ENCODE results near the gene KRTAP6-3. TPM values are rescaled to one million over a fixed set of nuclear protein-coding genes. Genes with fewer than 3 reads are reported as not detected.

The KRTAP6-3 gene
- total RNA-seq, 1 experiment from 2014 or later, result not detected

DNA sequence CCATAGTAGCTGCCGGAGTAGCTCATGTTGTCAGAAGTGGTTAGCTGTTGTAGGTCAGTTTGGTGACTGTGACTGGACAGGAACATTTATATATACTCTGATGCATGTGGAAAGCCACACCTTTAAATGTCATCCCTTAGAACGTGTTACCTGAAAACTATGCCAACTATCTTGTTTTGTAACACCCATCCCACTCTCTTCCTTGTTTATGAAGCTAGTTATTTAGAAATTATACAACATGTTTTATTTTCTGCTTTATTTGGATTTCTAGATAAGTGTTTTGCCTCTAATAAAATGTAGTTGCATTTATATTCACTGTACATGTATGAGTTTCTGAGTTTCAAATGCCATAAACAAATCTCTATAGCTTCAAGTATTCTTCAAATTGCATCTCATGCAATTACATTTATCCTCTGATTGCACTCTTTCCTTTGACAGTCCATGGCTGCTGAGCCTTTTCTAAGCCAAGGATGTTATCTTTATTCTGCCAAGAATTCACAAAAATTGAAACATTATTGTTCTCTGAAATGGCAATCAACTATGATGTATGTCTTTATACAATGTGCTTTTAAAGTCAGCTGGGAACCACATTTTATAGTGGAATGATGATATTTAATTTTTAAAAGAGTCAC, 30.9 kb upstream of the KRTAP6-3 start, which contains the start of gene KRTAP19-7 (continued):
- TF ChIP-seq, protein P1, sequence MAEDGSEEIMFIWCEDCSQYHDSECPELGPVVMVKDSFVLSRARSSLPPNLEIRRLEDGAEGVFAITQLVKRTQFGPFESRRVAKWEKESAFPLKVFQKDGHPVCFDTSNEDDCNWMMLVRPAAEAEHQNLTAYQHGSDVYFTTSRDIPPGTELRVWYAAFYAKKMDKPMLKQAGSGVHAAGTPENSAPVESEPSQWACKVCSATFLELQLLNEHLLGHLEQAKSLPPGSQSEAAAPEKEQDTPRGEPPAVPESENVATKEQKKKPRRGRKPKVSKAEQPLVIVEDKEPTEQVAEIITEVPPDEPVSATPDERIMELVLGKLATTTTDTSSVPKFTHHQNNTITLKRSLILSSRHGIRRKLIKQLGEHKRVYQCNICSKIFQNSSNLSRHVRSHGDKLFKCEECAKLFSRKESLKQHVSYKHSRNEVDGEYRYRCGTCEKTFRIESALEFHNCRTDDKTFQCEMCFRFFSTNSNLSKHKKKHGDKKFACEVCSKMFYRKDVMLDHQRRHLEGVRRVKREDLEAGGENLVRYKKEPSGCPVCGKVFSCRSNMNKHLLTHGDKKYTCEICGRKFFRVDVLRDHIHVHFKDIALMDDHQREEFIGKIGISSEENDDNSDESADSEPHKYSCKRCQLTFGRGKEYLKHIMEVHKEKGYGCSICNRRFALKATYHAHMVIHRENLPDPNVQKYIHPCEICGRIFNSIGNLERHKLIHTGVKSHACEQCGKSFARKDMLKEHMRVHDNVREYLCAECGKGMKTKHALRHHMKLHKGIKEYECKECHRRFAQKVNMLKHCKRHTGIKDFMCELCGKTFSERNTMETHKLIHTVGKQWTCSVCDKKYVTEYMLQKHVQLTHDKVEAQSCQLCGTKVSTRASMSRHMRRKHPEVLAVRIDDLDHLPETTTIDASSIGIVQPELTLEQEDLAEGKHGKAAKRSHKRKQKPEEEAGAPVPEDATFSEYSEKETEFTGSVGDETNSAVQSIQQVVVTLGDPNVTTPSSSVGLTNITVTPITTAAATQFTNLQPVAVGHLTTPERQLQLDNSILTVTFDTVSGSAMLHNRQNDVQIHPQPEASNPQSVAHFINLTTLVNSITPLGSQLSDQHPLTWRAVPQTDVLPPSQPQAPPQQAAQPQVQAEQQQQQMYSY (CRISPR knock-in tag; IDR thresholded peaks at IDR 0.05), result no peak
- no peak for TF ChIP-seq RORB (CRISPR knock-in tag; IDR thresholded peaks at IDR 0.05)
- TF ChIP-seq, protein P2, sequence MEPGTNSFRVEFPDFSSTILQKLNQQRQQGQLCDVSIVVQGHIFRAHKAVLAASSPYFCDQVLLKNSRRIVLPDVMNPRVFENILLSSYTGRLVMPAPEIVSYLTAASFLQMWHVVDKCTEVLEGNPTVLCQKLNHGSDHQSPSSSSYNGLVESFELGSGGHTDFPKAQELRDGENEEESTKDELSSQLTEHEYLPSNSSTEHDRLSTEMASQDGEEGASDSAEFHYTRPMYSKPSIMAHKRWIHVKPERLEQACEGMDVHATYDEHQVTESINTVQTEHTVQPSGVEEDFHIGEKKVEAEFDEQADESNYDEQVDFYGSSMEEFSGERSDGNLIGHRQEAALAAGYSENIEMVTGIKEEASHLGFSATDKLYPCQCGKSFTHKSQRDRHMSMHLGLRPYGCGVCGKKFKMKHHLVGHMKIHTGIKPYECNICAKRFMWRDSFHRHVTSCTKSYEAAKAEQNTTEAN (CRISPR knock-in tag; IDR thresholded peaks at IDR 0.05), result no peak

DNA sequence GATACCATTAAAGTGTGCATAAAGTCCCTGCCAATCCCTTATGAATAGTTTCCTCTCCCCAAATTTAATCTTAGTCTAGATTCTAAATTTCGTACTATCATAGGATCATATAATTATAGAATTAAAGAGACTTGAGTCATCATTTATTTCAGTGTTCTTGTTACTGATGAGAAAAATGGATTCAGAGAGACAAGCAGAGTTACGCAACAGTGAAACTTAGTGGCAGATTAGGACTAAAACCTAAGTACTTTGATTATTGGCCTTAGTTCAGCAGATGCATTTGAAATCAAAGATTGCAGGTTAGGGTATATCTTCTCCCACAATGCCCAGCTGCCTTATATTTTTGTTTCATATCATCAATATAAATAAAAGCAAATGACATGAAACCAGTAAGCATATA, 30.3 kb upstream of the KRTAP6-3 start:
- POLR2A ChIA-PET, result no interaction called here
- no peak overlapping the region for H3K4me3 Mint-ChIP-seq
- H3K27ac Mint-ChIP-seq, result no peak overlapping the region
- peaks cover 12% of the 10 kb centered on the region for H3K9me3 Mint-ChIP-seq
- CTCF ChIA-PET, result no interaction called here
- DNase-seq (ENCODE audit: low spot score) (no peak), ATAC-seq (no peak)
- TF ChIP-seq ZNF416 (CRISPR knock-in tag; IDR thresholded peaks at IDR 0.05), result no peak
- TF ChIP-seq, protein P3, sequence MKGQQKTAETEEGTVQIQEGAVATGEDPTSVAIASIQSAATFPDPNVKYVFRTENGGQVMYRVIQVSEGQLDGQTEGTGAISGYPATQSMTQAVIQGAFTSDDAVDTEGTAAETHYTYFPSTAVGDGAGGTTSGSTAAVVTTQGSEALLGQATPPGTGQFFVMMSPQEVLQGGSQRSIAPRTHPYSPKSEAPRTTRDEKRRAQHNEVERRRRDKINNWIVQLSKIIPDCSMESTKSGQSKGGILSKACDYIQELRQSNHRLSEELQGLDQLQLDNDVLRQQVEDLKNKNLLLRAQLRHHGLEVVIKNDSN (CRISPR knock-in tag; IDR thresholded peaks at IDR 0.05), result no peak
- TF ChIP-seq HMGA2 (CRISPR knock-in tag; IDR thresholded peaks at IDR 0.05), result no peak
- no peaks in the 10 kb centered on the region for H3K27me3 Mint-ChIP-seq (ENCODE audit: low read depth)
- H3K4me1 Mint-ChIP-seq, result no peaks in the 10 kb centered on the region
- no peaks in the 10 kb centered on the region for H3K36me3 Mint-ChIP-seq

DNA sequence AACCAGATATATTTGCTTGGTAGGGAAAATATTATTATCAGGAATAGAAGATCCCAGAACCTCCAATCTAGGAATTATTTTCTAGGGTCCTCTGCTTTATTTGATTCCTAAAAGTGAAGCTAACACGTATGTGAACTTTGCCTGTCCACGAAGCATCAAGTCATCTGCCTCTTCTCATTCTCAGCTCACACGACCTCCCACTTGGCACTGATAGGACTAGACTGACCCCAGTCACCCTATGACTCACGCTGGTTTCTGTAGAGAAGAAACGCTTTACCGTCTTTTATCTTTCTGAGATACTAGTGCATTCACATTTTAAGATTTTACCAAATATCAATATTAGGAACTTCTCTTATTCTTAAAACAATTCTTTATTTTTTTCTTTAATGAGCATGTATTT, 29.2 kb upstream of the KRTAP6-3 start:
- no peaks in the 10 kb centered on the region for H3K36me3 Mint-ChIP-seq
- TF ChIP-seq GRHL2 (CRISPR knock-in tag; IDR thresholded peaks at IDR 0.05; ENCODE audit: insufficient replicate concordance, severe bottlenecking) (no peak), RORB (CRISPR knock-in tag; IDR thresholded peaks at IDR 0.05) (no peak), NFYB (CRISPR knock-in tag; conservative IDR thresholded peaks at IDR 0.05; ENCODE audit: low read depth) (no peak), ETV6 (CRISPR knock-in tag; IDR thresholded peaks at IDR 0.05) (no peak), ZNF138 (CRISPR knock-in tag; conservative IDR thresholded peaks at IDR 0.05) (no peak)
- no peak overlapping the region for H3K4me3 Mint-ChIP-seq
- no peaks in the 10 kb centered on the region for H3K27me3 Mint-ChIP-seq (ENCODE audit: low read depth)
- H3K4me1 Mint-ChIP-seq, result no peaks in the 10 kb centered on the region
- H3K27ac Mint-ChIP-seq, result no peak overlapping the region
- ATAC-seq, result no peak
- DNase-seq (ENCODE audit: low spot score), result no peak
- H3K9me3 Mint-ChIP-seq, result peaks cover 12% of the 10 kb centered on the region
- CTCF ChIA-PET, result no interaction called here
- POLR2A ChIA-PET, result no interaction called here

DNA sequence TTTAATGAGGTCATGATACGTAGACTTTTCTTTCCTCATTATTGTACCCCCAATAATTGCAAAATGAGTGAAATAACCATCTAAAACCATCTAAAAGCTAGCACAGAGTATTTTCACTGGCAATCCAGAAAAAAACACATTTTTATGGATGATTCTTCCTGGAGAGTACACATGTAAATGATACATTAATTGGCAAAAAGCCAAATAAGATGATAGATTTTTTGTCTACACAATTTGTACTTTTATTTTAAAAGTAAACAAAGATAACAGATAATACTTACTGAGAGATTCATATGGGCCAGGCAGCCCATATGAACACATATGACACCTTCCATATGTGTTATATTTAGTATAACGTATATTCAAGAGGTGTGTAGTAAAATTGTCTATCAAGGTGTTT, 28.6 kb upstream of the KRTAP6-3 start:
- Mint-ChIP-seq H3K27ac (no peak overlapping the region), H3K27me3 (ENCODE audit: low read depth) (no peaks in the 10 kb centered on the region), H3K36me3 (no peaks in the 10 kb centered on the region), H3K9me3 (peaks cover 11% of the 10 kb centered on the region), H3K4me1 (no peaks in the 10 kb centered on the region), H3K4me3 (no peak overlapping the region)
- ChIA-PET POLR2A (no interaction called here), CTCF (no interaction called here)
- no peak for ATAC-seq
- DNase-seq (ENCODE audit: low spot score), result no peak
- TF ChIP-seq, protein P4, sequence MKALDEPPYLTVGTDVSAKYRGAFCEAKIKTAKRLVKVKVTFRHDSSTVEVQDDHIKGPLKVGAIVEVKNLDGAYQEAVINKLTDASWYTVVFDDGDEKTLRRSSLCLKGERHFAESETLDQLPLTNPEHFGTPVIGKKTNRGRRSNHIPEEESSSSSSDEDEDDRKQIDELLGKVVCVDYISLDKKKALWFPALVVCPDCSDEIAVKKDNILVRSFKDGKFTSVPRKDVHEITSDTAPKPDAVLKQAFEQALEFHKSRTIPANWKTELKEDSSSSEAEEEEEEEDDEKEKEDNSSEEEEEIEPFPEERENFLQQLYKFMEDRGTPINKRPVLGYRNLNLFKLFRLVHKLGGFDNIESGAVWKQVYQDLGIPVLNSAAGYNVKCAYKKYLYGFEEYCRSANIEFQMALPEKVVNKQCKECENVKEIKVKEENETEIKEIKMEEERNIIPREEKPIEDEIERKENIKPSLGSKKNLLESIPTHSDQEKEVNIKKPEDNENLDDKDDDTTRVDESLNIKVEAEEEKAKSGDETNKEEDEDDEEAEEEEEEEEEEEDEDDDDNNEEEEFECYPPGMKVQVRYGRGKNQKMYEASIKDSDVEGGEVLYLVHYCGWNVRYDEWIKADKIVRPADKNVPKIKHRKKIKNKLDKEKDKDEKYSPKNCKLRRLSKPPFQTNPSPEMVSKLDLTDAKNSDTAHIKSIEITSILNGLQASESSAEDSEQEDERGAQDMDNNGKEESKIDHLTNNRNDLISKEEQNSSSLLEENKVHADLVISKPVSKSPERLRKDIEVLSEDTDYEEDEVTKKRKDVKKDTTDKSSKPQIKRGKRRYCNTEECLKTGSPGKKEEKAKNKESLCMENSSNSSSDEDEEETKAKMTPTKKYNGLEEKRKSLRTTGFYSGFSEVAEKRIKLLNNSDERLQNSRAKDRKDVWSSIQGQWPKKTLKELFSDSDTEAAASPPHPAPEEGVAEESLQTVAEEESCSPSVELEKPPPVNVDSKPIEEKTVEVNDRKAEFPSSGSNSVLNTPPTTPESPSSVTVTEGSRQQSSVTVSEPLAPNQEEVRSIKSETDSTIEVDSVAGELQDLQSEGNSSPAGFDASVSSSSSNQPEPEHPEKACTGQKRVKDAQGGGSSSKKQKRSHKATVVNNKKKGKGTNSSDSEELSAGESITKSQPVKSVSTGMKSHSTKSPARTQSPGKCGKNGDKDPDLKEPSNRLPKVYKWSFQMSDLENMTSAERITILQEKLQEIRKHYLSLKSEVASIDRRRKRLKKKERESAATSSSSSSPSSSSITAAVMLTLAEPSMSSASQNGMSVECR (CRISPR knock-in tag; IDR thresholded peaks at IDR 0.05; ENCODE audit: borderline replicate concordance), result no peak
- no peak for TF ChIP-seq ZNF121 (CRISPR knock-in tag; IDR thresholded peaks at IDR 0.05)
- TF ChIP-seq, protein P5, sequence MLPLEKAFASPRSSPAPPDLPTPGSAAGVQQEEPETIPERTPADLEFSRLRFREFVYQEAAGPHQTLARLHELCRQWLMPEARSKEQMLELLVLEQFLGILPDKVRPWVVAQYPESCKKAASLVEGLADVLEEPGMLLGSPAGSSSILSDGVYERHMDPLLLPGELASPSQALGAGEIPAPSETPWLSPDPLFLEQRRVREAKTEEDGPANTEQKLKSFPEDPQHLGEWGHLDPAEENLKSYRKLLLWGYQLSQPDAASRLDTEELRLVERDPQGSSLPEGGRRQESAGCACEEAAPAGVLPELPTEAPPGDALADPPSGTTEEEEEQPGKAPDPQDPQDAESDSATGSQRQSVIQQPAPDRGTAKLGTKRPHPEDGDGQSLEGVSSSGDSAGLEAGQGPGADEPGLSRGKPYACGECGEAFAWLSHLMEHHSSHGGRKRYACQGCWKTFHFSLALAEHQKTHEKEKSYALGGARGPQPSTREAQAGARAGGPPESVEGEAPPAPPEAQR (CRISPR knock-in tag; IDR thresholded peaks at IDR 0.05), result no peak
- TF ChIP-seq TEAD4 (CRISPR knock-in tag; IDR thresholded peaks at IDR 0.05), result no peak
- no peak for TF ChIP-seq ZNF416 (CRISPR knock-in tag; IDR thresholded peaks at IDR 0.05)
- no peak for TF ChIP-seq SMAD4 (CRISPR knock-in tag; IDR thresholded peaks at IDR 0.05)
- TF ChIP-seq NFATC4 (CRISPR knock-in tag; IDR thresholded peaks at IDR 0.05), result no peak
- no peak for TF ChIP-seq NFE2L1 (CRISPR knock-in tag; IDR thresholded peaks at IDR 0.05)
- TF ChIP-seq, protein P6, sequence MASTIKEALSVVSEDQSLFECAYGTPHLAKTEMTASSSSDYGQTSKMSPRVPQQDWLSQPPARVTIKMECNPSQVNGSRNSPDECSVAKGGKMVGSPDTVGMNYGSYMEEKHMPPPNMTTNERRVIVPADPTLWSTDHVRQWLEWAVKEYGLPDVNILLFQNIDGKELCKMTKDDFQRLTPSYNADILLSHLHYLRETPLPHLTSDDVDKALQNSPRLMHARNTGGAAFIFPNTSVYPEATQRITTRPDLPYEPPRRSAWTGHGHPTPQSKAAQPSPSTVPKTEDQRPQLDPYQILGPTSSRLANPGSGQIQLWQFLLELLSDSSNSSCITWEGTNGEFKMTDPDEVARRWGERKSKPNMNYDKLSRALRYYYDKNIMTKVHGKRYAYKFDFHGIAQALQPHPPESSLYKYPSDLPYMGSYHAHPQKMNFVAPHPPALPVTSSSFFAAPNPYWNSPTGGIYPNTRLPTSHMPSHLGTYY (CRISPR knock-in tag; IDR thresholded peaks at IDR 0.05), result no peak
- no peak for TF ChIP-seq FOXK1 (CRISPR knock-in tag; IDR thresholded peaks at IDR 0.05)

Measured in WTC11 (cell line).